Stimulated activated CD8-positive, alpha-beta memory T cell treated with anti-CD3 and anti-CD28 coated beads, Interleukin-12 subunit alpha, Interleukin-12 subunit beta, amount 100 ng/mL, for 1 hour (primary cell): ENCODE data around the gene DMKN.

ENCODE experiments used
- DNase-seq: peaks from one replicate; pipeline ENCODE4 v3.0.0-alpha.2; 2020; ENCODE audit warnings: low read depth

DMKN gene

GRCh38 chr19:35524181-35524837 is 10.9 kb upstream of the DMKN start:
- no peak for DNase-seq

- DNase-seq, result no peak
Observed at GRCh38 chr19:35522745-35523327, 9.4 kb upstream of the DMKN start.

DNA sequence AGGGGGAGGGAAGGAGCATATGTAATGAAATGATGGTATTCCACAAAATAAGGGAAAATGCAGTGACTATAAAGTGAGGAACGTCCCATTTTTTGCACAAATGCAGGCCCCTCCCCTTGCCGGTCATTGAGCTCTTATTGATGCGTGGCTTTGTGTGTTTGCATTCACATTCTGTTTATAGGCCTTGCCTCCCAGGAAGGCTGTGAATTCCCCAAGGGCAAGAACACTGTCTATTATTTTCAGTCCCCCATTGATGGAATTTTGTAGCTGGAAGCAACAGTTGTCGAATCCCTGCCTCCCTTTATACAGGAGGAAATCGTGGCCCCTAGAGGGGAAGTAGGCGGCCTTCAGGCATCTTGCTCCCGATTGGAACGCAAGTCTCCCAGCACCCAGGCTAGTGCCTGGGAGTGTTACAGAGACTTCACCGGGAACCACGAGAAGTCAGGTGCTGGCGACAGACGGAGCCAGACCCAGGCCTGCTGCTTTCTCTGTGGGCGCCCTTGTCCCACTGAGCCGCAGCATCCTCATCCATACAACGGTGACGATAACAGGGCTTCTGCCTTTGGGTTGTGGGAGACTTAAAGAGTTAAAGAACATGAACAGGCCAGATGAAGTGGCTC is 7.8 kb upstream of the DMKN start:
- no peak for DNase-seq

GRCh38 chr19:35519291-35519690 is 5.8 kb upstream of the DMKN start:
- DNase-seq, result no peak

DNA sequence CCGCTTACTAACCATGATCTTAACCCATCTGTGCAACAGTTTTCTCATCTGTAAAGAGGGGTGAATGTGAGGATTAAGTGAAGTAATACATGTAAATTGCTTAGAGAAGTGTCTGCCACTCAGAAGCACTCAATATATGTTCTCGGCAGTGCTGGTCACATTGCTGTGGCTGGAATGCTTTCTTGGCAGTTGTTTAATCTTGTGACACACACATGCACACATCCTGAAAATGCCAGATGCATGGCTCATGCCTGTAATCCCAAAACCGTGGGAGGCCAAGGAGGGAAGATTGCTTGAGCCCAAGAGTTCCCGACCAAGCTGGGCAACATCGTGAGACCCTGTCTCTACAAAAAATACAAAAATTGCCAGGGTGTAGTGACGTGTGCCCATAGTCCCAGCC is 4.9 kb upstream of the DMKN start:
- DNase-seq, result no peak

DNA sequence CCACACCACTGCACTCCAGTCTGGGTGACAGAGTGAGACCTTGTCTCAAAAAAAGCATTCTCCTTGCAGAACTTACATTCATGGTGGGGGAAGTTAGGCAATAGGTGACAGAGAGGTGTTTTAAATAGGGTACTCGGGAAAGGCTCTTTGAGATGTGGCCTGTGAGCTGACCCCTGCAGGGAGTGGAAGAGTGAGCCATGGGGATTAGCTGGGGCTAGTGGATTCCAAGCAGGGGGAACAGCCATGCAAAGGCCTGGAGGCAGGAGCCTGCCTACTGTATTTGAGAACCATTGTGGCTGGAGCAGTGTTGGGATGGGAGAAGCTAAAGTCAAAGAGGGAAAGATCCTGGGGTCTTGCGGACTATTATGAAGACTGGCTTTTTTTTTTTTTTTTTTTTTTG is 3.9 kb upstream of the DMKN start:
- DNase-seq, result no peak

DNA sequence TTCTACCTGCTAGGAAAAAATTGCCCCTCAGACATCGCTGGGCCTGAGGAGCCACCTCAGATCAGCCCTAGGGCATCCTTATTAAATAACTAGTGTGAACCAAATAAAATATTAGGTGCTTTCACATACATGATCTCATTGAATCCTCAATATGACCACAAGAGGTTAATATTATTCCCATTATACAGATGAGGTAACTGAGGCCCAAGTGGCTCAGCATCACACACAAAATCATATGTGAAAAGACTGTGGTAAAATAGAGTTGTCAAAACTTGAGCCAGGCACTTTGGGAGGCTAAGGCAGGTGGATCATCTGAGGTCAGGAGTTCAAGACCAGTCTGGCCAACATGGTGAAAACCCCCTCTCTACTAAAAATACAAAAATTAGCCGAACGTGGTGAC is 2.9 kb upstream of the DMKN start:
- DNase-seq, result no peak

DNA sequence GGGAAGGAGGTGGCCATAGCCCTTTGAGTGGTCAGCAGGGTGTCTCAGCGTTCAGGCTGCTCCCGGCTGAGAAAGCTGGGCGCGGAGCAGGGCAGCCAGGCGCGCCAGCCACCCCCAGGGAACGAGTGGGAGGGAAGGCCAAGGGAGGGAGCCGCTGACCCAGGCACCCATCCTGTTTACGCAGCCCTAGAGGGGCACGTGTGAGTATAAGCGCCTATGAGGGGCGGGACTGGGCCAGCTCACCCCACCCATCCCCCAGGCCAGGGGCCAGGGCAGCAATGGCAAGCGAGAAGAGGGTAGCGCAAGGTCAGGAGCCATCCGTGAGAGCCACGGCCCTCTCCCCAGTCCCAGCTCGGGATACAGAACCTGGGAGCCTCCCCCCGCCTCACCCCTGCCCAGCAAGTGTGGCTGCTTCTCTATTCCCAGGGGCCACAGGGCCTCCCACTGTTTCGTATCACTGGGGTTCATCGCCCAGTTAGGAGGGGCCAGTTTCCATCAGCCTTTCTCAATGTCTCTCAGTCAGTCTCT is 897 bp upstream of the DMKN start:
- DNase-seq, result no peak

- DNase-seq, result no peak
Observed at GRCh38 chr19:35512831-35513627, 420 bp downstream of the DMKN start.

DNA sequence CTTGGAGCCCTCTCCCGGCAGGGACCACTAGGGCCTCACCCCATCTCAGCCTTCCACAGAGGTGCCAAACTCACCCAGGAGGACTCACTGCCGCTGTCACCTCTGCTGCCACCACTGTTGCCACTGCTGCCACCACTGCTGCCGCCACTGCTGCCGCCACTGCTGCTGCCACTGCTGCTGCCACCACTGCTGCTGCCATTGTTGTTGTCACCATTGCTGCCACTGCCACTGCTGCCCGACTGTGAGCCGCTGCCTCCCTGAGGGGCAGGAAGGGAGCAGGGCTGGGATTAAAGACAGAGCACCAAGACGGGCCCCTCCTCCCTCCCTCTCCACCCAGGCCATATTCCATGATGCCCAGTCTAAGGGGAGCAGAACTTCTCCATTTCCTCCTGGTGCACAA is 2.1 kb downstream of the DMKN start:
- DNase-seq, result no peak

- no peak for DNase-seq
Observed at GRCh38 chr19:35510626-35510964, 2.9 kb downstream of the DMKN start.

DNA sequence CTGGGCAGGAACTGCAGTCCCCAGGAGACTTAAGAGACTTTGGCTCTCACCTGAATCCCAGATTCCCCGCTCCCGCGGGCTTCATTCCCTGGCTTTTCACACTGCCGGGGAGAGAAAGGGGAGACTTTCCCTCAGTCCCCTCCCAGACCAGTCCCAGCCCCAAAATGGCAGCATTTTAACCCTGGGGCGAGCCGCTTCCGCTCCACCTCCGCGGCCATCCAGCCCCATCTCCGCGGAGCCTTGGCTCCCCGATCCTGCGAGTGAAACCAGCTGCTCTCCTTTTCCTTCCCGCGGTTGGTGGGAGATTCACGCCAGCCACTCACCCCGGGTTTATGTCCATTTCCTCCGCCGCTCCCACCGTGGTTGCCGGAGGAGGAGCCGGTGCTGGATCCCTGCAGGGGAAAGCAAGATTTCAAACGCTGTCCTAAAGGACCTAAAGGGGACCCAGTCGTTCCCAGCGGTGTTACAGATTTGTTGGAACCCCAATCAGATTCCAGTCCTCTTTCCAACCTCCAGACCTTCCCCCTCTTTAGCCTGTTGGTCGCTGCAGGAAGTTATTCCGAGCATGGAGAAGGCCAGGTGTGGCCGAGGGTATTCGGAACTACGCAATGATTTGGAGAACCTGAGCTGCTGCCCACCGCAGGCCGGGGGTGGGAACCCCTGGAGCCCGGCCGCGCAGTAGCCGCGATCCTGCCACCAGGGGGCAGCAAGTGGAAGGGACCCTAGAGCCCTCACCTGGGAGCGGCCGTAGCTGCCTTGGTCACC is 3.4 kb downstream of the DMKN start:
- peak; percentile 61 for DNase-seq

GRCh38 chr19:35509018-35509652 is 4.3 kb downstream of the DMKN start:
- peak; percentile 11 for DNase-seq

- DNase-seq, result no peak
Observed at GRCh38 chr19:35508129-35508528, 5.3 kb downstream of the DMKN start.

DNA sequence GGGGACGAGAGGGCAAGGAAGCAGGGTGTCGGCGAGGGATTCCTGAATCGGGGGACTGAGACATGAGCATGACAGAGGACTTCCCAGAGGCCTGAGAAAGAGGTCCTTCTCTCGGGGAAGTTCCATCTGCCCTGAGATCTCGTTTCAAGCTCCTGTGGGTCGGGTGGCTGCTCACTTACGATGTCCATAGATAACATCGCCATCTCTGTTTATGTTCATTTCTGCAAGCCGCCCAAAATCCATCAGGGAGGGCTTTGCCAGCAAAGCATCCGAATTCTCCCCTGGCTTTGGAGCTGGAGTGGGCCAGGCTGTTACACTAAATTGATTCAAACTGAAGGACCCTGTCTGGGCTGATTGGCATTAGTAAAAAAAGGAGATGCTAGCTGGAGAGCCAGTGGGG is 5.9 kb downstream of the DMKN start:
- no peak for DNase-seq

- no peak for DNase-seq
Observed at GRCh38 chr19:35506011-35506410, 7.4 kb downstream of the DMKN start.

- DNase-seq, result no peak
Observed at GRCh38 chr19:35502751-35503150, 10.7 kb downstream of the DMKN start.

DNA sequence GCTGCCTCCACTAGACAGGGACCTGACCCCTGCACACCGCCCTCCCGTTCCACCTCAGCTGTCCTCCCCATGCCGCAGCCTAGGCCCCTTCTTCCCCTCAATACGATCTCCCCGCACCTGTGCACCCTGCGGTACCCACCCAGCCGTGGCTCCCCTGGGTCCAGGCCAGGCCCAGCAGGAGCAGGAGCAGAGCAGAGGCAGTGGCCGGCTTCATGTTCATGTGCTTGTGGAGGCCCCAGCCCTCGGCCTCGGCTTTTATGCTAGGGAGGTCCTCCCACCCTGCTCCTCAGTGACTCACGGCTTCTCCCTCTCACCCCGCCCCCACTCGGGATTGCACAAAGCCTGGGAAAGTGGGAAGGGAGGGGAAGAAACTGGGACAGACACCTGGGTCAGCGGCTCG is 11.8 kb downstream of the DMKN start:
- no peak for DNase-seq

DNA sequence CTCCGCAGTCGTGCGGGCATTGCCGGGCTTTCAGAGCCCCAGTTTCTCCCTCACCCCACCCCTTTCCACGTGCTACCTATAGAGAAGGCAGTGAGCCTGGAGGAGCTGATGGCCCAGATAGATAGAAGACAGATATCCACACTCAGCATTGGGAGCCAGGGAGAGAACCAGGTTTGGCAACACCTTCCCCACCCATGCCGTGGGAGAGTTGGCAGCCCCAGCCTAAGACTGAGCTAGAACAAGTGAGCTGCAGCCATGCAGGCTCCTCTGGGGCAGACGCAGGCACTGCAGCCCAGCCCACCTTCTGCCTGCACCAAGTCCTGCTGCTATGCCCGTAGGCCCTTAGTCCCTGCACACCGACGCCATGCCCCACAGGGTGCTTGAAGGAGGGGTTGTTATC is 12.8 kb downstream of the DMKN start:
- DNase-seq, result no peak

- DNase-seq, result no peak
Observed at GRCh38 chr19:35498984-35499527, 14.4 kb downstream of the DMKN start.

GRCh38 chr19:35498220-35498619 is 15.2 kb downstream of the DMKN start:
- no peak for DNase-seq
